GM13976 (cell line): ENCODE measurements around the gene ALG8.

ENCODE experiments used
- DNase-seq: peaks from one replicate; pipeline ENCODE4 v3.0.0; 2012; ENCODE audit warnings: low spot score
- CTCF ChIP-seq: IDR thresholded peaks from 2 replicates; pipeline ENCODE4 v1.5.1; 2012; ENCODE audit warnings: borderline replicate concordance, mild to moderate bottlenecking; ENCODE audit not compliant: insufficient read depth; ENCODE audit errors: extremely low read depth, missing control alignments, control extremely low read depth
- in situ Hi-C: fragments of 300-500 bp; cut with MboI; formaldehyde crosslinking; loops from one replicate; pipeline ENCODE4 v1.12.0; 2022; ENCODE audit warnings: low sequenced_read_pairs, mixed read lengths, inconsistent platforms; ENCODE audit not compliant: unreplicated experiment

ALG8 gene

GRCh38 chr11:78160557-78160956, 21.1 kb upstream of the ALG8 start:
- DNase-seq, result no peak
- TF ChIP-seq CTCF, result no peak
- in situ Hi-C loops, result no loop called here

GRCh38 chr11:78158987-78159652, 19.7 kb upstream of the ALG8 start:
- no peak for DNase-seq
- TF ChIP-seq CTCF, result no peak
- in situ Hi-C loops, result no loop called here

GRCh38 chr11:78156127-78156844, 16.9 kb upstream of the ALG8 start:
- DNase-seq, result no peak
- no peak for TF ChIP-seq CTCF
- in situ Hi-C loops, result no loop called here

- in situ Hi-C loops, result no loop called here
- no peak for TF ChIP-seq CTCF
- no peak for DNase-seq
Observed at GRCh38 chr11:78151804-78152203, 12.4 kb upstream of the ALG8 start.

- DNase-seq, result no peak
- in situ Hi-C loops, result no loop called here
- no peak for TF ChIP-seq CTCF
Observed at GRCh38 chr11:78150754-78151153, 11.3 kb upstream of the ALG8 start.

- in situ Hi-C loops, result no loop called here
- no peak for TF ChIP-seq CTCF
- DNase-seq, result no peak
Observed at GRCh38 chr11:78150346-78150745, 10.9 kb upstream of the ALG8 start.
